MCF 10A (cell line): Measurements from ENCODE around the gene SOX6. TPM values are rescaled to one million over a fixed set of nuclear protein-coding genes. Genes with fewer than 3 reads are reported as not detected.

Source experiments
- BruUV-seq: library from RNA; stranded (reverse); fragments of 400-500 nt; replicated peaks from 2 replicates; lab custom pipeline; 2021; lab: Mats Ljungman, UMichigan
- CTCF ChIA-PET: fragments of 300-600 bp; sonication (Branson Sonifier 250); formaldehyde crosslinking; extraction: SDS; loops from one replicate; lab custom pipeline; 2021; ENCODE audit warnings: antibody characterized with exemption, inconsistent platforms; lab: Yijun Ruan, JAX
- POLR2A ChIA-PET: fragments of 300-600, 350-650 bp; sonication (Branson Sonifier 250); formaldehyde crosslinking; extraction: SDS; loops from one replicate; lab custom pipeline; 2020; ENCODE audit warnings: antibody characterized with exemption, inconsistent platforms; lab: Yijun Ruan, JAX
- DNase-seq: peaks from one replicate; pipeline ENCODE4 v3.0.0-alpha.2; 2018; ENCODE audit not compliant: unreplicated experiment
- H3K27ac Mint-ChIP-seq: one replicate; pipeline ENCODE4 v1.8.0; 2022; ENCODE audit warnings: mild to moderate bottlenecking, low read depth, mixed read lengths; ENCODE audit not compliant: unreplicated experiment
- H3K27me3 Mint-ChIP-seq: one replicate; pipeline ENCODE4 v1.8.0; 2022; ENCODE audit warnings: mixed read lengths; ENCODE audit not compliant: insufficient read depth, unreplicated experiment
- H3K36me3 Mint-ChIP-seq: one replicate; pipeline ENCODE4 v1.8.0; 2022; ENCODE audit warnings: mild to moderate bottlenecking, moderate library complexity, mixed read lengths; ENCODE audit not compliant: insufficient read depth, unreplicated experiment
- H3K4me1 Mint-ChIP-seq: one replicate; pipeline ENCODE4 v1.8.0; 2022; ENCODE audit warnings: mixed read lengths; ENCODE audit not compliant: insufficient read depth, unreplicated experiment
- H3K4me3 Mint-ChIP-seq: one replicate; pipeline ENCODE4 v1.8.0; 2022; ENCODE audit warnings: mild to moderate bottlenecking, moderate library complexity, mixed read lengths; ENCODE audit not compliant: unreplicated experiment
- H3K9me3 Mint-ChIP-seq: one replicate; pipeline ENCODE4 v1.8.0; 2022; ENCODE audit warnings: mixed read lengths; ENCODE audit not compliant: unreplicated experiment
- intact Hi-C: fragments of 100-400 bp; cut with micrococcal nuclease; formaldehyde crosslinking; loops from 2 replicates; pipeline ENCODE4 v1.14.1; 2022
- total RNA-seq: library from RNA; stranded (reverse); gene quantifications from 2 replicates; pipeline ENCODE4 v1.2.3, GENCODE V29; 2022
- TF ChIP-seq, protein P1 (sequence below): fragments of 200-600 bp; IDR thresholded peaks from one replicate; pipeline ENCODE4 v1.8.0; 2022; ENCODE audit warnings: antibody characterized with exemption, mild to moderate bottlenecking; ENCODE audit not compliant: unreplicated experiment

The SOX6 gene
- total RNA-seq, 1 experiment from 2014 or later, result 6.4 TPM

DNA sequence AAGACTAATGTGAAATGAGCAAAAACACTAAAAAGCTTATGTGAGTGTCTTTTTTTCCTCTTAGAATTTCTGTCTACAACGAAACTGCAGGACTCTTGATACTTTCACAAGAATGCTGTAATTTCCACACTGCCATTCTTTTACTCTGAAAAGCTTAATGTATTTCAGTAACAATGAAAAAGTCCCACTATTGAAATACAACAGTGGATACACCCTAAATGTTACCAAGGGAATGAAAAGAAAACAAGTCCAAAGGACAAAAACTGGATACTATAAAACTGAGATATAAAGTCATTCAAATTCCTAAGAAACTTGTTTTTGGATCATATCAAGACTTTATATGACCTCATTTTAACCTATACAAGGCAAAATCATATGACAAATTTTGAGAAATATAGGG lies 77.4 kb downstream of the SOX6 start:
- Mint-ChIP-seq H3K4me1 (peaks cover 22% of the 10 kb centered on the region), H3K4me3 (no peak overlapping the region), H3K27me3 (no peaks in the 10 kb centered on the region), H3K36me3 (no peaks in the 10 kb centered on the region), H3K27ac (no peak overlapping the region), H3K9me3 (no peaks in the 10 kb centered on the region)
- CTCF ChIA-PET, result interaction anchor here (0.6 to 0.7 kb wide), 3 partner anchors 143 to 992 kb away, joined by 3 to 4 read pairs (median 3); no protein-coding TSS in a partner anchor
- intact Hi-C loops, result loop anchor here (10.0 kb wide), 1 partner anchor 314 kb away; no protein-coding TSS in a partner anchor
- no peak for DNase-seq
- POLR2A ChIA-PET, result interaction anchor here (1.2 to 5.5 kb wide), 6 partner anchors 29 to 327 kb away, joined by 3 to 64 read pairs (median 6); no protein-coding TSS in a partner anchor
- TF ChIP-seq, protein P1, sequence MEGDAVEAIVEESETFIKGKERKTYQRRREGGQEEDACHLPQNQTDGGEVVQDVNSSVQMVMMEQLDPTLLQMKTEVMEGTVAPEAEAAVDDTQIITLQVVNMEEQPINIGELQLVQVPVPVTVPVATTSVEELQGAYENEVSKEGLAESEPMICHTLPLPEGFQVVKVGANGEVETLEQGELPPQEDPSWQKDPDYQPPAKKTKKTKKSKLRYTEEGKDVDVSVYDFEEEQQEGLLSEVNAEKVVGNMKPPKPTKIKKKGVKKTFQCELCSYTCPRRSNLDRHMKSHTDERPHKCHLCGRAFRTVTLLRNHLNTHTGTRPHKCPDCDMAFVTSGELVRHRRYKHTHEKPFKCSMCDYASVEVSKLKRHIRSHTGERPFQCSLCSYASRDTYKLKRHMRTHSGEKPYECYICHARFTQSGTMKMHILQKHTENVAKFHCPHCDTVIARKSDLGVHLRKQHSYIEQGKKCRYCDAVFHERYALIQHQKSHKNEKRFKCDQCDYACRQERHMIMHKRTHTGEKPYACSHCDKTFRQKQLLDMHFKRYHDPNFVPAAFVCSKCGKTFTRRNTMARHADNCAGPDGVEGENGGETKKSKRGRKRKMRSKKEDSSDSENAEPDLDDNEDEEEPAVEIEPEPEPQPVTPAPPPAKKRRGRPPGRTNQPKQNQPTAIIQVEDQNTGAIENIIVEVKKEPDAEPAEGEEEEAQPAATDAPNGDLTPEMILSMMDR, result no peak
- BruUV-seq, result no TSS peak

DNA sequence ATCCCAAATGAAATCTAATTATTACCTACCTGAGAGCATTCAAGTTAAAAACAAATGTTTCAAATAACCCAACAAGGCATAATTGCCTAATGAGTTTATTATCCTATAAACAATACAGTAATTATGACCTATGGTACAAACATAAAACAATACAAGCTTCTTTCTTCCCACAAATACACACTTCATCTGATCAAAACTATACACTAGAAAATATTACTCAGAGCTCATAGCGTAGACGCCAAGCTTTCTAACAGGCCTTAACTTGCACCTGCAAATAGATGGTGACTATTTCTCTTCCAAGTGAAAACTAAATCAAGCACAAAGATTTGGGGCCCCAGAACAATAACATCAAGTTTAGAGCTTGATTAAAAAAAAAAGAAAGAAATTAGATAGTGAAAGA lies 78.1 kb downstream of the SOX6 start:
- TF ChIP-seq, protein P1, result no peak
- no TSS peak for BruUV-seq
- CTCF ChIA-PET, result interaction anchor here (0.6 to 0.7 kb wide), 2 partner anchors 144 to 167 kb away, joined by 3 to 4 read pairs; no protein-coding TSS in a partner anchor
- DNase-seq, result peak; percentile 13
- intact Hi-C loops, result loop anchor here (10.0 kb wide), 1 partner anchor 313 kb away; no protein-coding TSS in a partner anchor
- no peaks in the 10 kb centered on the region for H3K9me3 Mint-ChIP-seq
- no peak overlapping the region for H3K4me3 Mint-ChIP-seq
- no peaks in the 10 kb centered on the region for H3K27me3 Mint-ChIP-seq
- H3K4me1 Mint-ChIP-seq, result peaks cover 22% of the 10 kb centered on the region
- no peak overlapping the region for H3K27ac Mint-ChIP-seq
- no peaks in the 10 kb centered on the region for H3K36me3 Mint-ChIP-seq
- POLR2A ChIA-PET, result interaction anchor here (0.7 to 5.5 kb wide), 5 partner anchors 98 to 328 kb away, joined by 3 to 64 read pairs (median 6); no protein-coding TSS in a partner anchor

DNA sequence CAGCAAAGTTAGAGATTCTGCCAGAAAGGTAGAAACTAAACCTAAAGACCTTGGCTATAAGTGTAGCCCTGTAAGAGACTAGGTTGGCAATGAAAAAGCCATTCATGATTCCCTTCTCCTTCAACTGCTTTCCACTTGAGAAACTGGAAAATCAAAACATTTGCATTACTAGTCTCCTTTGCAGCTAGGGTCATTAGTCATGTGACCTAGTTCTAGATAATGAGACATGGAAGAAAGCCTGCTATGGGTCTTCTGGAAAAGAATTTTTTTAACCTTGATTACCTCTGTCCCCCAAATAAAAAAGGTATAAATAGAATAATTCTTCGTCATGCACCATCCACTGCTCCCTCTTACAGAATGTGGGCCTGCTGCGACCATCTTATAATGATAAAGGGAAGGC lies 80.1 kb downstream of the SOX6 start:
- Mint-ChIP-seq H3K27me3 (no peaks in the 10 kb centered on the region), H3K4me1 (peaks cover 20% of the 10 kb centered on the region), H3K27ac (no peak overlapping the region), H3K4me3 (no peak overlapping the region), H3K36me3 (no peaks in the 10 kb centered on the region), H3K9me3 (no peaks in the 10 kb centered on the region)
- POLR2A ChIA-PET, result interaction anchor here (1.0 to 1.3 kb wide), 2 partner anchors 9 to 329 kb away, joined by 3 read pairs; no protein-coding TSS in a partner anchor
- TF ChIP-seq, protein P1, result no peak
- CTCF ChIA-PET, result interaction anchor here (0.7 to 1.3 kb wide), 2 partner anchors 15 to 193 kb away, joined by 3 to 4 read pairs; no protein-coding TSS in a partner anchor
- intact Hi-C loops, result loop anchor here (10.0 kb wide), 1 partner anchor 311 kb away; no protein-coding TSS in a partner anchor
- DNase-seq, result no peak
- BruUV-seq, result no TSS peak

DNA sequence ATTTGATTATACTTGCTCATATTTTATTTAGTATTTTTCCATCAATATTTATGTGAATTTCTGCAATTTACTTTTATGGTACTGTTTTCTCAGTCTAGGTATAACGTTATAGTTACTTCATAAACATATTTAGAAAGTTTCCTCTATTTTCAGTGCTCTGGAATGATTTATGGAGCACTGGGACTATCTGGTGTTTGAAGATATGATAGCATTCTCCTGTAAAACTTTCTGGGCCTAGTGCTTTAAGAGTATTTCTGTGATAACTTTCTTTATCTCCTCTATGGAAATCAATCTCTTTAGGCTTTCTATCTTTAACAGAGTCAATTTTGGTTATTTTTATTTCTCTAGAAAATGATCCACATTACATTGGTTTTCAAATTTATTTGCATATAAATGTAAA lies 85.1 kb downstream of the SOX6 start:
- intact Hi-C loops, result loop anchor here (10.0 kb wide), 1 partner anchor 306 kb away; no protein-coding TSS in a partner anchor
- CTCF ChIA-PET, result no interaction called here
- H3K36me3 Mint-ChIP-seq, result no peaks in the 10 kb centered on the region
- POLR2A ChIA-PET, result no interaction called here
- TF ChIP-seq, protein P1, result no peak
- no peaks in the 10 kb centered on the region for H3K9me3 Mint-ChIP-seq
- no peak for DNase-seq
- H3K27me3 Mint-ChIP-seq, result no peaks in the 10 kb centered on the region
- H3K4me1 Mint-ChIP-seq, result no peaks in the 10 kb centered on the region
- no peak overlapping the region for H3K4me3 Mint-ChIP-seq
- BruUV-seq, result no TSS peak
- no peak overlapping the region for H3K27ac Mint-ChIP-seq
